Effector memory CD4-positive, alpha-beta T cell (primary cell): ENCODE measurements around the gene TCF7L1.

Experiments used
- DNase-seq, 3 donors: peaks; one replicate each; pipeline ENCODE4 v3.0.0-alpha.2; 2020
- H3K27ac ChIP-seq: 2 replicates; pipeline ENCODE4 v1.7.0; 2013; ENCODE audit warnings: mild to moderate bottlenecking, low read length, moderate library complexity; ENCODE audit not compliant: insufficient read depth, poor library complexity, severe bottlenecking
- H3K27me3 ChIP-seq: replicated peaks from 2 replicates; pipeline ENCODE4 v1.7.0; 2013; ENCODE audit warnings: mild to moderate bottlenecking, low read length; ENCODE audit not compliant: insufficient read depth, control insufficient read depth, poor library complexity, severe bottlenecking
- H3K36me3 ChIP-seq: 2 replicates; pipeline ENCODE4 v1.7.0; 2013; ENCODE audit warnings: mild to moderate bottlenecking, low read length, moderate library complexity; ENCODE audit not compliant: control insufficient read depth, insufficient read depth
- H3K4me1 ChIP-seq: 2 replicates; pipeline ENCODE4 v1.7.0; 2013; ENCODE audit warnings: low read length, mild to moderate bottlenecking; ENCODE audit not compliant: control insufficient read depth, insufficient read depth, poor library complexity, severe bottlenecking
- H3K4me3 ChIP-seq: 2 replicates; pipeline ENCODE4 v1.7.0; 2013; ENCODE audit warnings: low read length, low read depth, mild to moderate bottlenecking; ENCODE audit not compliant: insufficient read depth, poor library complexity, severe bottlenecking
- H3K9me3 ChIP-seq: 2 replicates; pipeline ENCODE4 v1.7.0; 2013; ENCODE audit warnings: mild to moderate bottlenecking, low read length, moderate library complexity; ENCODE audit not compliant: control insufficient read depth
- total RNA-seq, 3 donors: gene quantifications; one replicate each; lab custom pipeline; 2026; lab: John Stamatoyannopoulos, UW

Gene TCF7L1
- 0 to 0.19 (median 0) reads per million in 3 donors for total RNA-seq

- Histone ChIP-seq H3K36me3 (no peaks in the 10 kb centered on the region), H3K27ac (no peak within 1 kb of the TSS), H3K4me1 (peaks cover 18% of the 10 kb centered on the region), H3K4me3 (peak within 1 kb of the TSS; percentile 65), H3K27me3 (peaks cover 33% of the 10 kb centered on the region), H3K9me3 (no peaks in the 10 kb centered on the region)
- DNase-seq = peak in 1 of 3 donors; percentile 0
These were observed at the start of gene TCF7L1 for GRCh38 chr2:85132834-85133637. TSS of gene TCF7L1 (plus strand) at chr2:85133392. CDS start at chr2:85133685, 293 bp downstream.

GRCh38 chr2:85085563-85085962 lies 47.6 kb upstream of the TCF7L1 start:
- no peaks in the 10 kb centered on the region for H3K9me3 ChIP-seq
- no peak overlapping the region for H3K27ac ChIP-seq
- no peaks in the 10 kb centered on the region for H3K4me1 ChIP-seq
- no peak for DNase-seq
- no peaks in the 10 kb centered on the region for H3K36me3 ChIP-seq
- H3K4me3 ChIP-seq = no peak overlapping the region
- peaks cover 6% of the 10 kb centered on the region for H3K27me3 ChIP-seq

- no peak for DNase-seq
- Histone ChIP-seq H3K4me1 (no peaks in the 10 kb centered on the region), H3K27ac (no peak overlapping the region), H3K36me3 (no peaks in the 10 kb centered on the region), H3K4me3 (no peak overlapping the region), H3K9me3 (no peaks in the 10 kb centered on the region), H3K27me3 (peaks cover 5% of the 10 kb centered on the region)
These were observed 45.7 kb upstream of the TCF7L1 start for GRCh38 chr2:85087541-85087940.

GRCh38 chr2:85088921-85089320 lies 44.3 kb upstream of the TCF7L1 start:
- no peak overlapping the region for H3K27ac ChIP-seq

GRCh38 chr2:85089585-85089984 lies 43.6 kb upstream of the TCF7L1 start:
- no peak overlapping the region for H3K27ac ChIP-seq
- no peak for DNase-seq
- no peak overlapping the region for H3K4me3 ChIP-seq
- no peaks in the 10 kb centered on the region for H3K36me3 ChIP-seq
- H3K4me1 ChIP-seq = no peaks in the 10 kb centered on the region
- H3K27me3 ChIP-seq = no peaks in the 10 kb centered on the region
- H3K9me3 ChIP-seq = no peaks in the 10 kb centered on the region

More at GRCh38 chr2:85088921-85089320, 44.3 kb upstream of the TCF7L1 start:
- Histone ChIP-seq H3K9me3 (no peaks in the 10 kb centered on the region), H3K36me3 (no peaks in the 10 kb centered on the region), H3K4me1 (no peaks in the 10 kb centered on the region), H3K4me3 (no peak overlapping the region), H3K27me3 (no peaks in the 10 kb centered on the region)
- DNase-seq = no peak

GRCh38 chr2:85091838-85092237 lies 41.4 kb upstream of the TCF7L1 start:
- Histone ChIP-seq H3K4me3 (no peak overlapping the region), H3K9me3 (no peaks in the 10 kb centered on the region), H3K4me1 (no peaks in the 10 kb centered on the region), H3K27me3 (no peaks in the 10 kb centered on the region), H3K36me3 (no peaks in the 10 kb centered on the region), H3K27ac (no peak overlapping the region)
- no peak for DNase-seq

GRCh38 chr2:85095094-85095493 lies 38.1 kb upstream of the TCF7L1 start:
- H3K36me3 ChIP-seq = no peaks in the 10 kb centered on the region
- H3K4me1 ChIP-seq = no peaks in the 10 kb centered on the region
- no peaks in the 10 kb centered on the region for H3K9me3 ChIP-seq
- no peak overlapping the region for H3K4me3 ChIP-seq
- DNase-seq = no peak
- no peak overlapping the region for H3K27ac ChIP-seq
- H3K27me3 ChIP-seq = no peaks in the 10 kb centered on the region

- no peak for DNase-seq
- H3K9me3 ChIP-seq = no peaks in the 10 kb centered on the region
- no peak overlapping the region for H3K27ac ChIP-seq
- H3K27me3 ChIP-seq = no peaks in the 10 kb centered on the region
- no peak overlapping the region for H3K4me3 ChIP-seq
- no peaks in the 10 kb centered on the region for H3K36me3 ChIP-seq
- H3K4me1 ChIP-seq = no peaks in the 10 kb centered on the region
These were observed 36.6 kb upstream of the TCF7L1 start for GRCh38 chr2:85096616-85097015.

- no peaks in the 10 kb centered on the region for H3K36me3 ChIP-seq
- H3K4me1 ChIP-seq = no peaks in the 10 kb centered on the region
- no peak overlapping the region for H3K4me3 ChIP-seq
- no peak overlapping the region for H3K27ac ChIP-seq
- no peaks in the 10 kb centered on the region for H3K27me3 ChIP-seq
- H3K9me3 ChIP-seq = no peaks in the 10 kb centered on the region
- no peak for DNase-seq
These were observed 29.0 kb upstream of the TCF7L1 start for GRCh38 chr2:85104228-85104627.

GRCh38 chr2:85106489-85107180 lies 26.6 kb upstream of the TCF7L1 start:
- H3K27ac ChIP-seq = no peak overlapping the region
- DNase-seq = no peak
- H3K27me3 ChIP-seq = no peaks in the 10 kb centered on the region
- H3K36me3 ChIP-seq = no peaks in the 10 kb centered on the region
- H3K9me3 ChIP-seq = no peaks in the 10 kb centered on the region
- no peak overlapping the region for H3K4me3 ChIP-seq
- H3K4me1 ChIP-seq = no peaks in the 10 kb centered on the region
